ENCODE measurements around the gene COIL.
"Not testable (repeated sequence)": the region's sequence is repeated elsewhere in the genome, so short reads cannot be mapped to it uniquely, and the experiment has no call there.

The COIL gene, protein sequence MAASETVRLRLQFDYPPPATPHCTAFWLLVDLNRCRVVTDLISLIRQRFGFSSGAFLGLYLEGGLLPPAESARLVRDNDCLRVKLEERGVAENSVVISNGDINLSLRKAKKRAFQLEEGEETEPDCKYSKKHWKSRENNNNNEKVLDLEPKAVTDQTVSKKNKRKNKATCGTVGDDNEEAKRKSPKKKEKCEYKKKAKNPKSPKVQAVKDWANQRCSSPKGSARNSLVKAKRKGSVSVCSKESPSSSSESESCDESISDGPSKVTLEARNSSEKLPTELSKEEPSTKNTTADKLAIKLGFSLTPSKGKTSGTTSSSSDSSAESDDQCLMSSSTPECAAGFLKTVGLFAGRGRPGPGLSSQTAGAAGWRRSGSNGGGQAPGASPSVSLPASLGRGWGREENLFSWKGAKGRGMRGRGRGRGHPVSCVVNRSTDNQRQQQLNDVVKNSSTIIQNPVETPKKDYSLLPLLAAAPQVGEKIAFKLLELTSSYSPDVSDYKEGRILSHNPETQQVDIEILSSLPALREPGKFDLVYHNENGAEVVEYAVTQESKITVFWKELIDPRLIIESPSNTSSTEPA

GRCh38 chr17:56960596-56961538 is at the start of gene COIL:
TSS of gene COIL (minus strand) at chr17:56961050. CDS start at chr17:56961019, 31 bp downstream.
- DNase-seq (ENCODE audit: low read depth) = peak; percentile 91

DNA sequence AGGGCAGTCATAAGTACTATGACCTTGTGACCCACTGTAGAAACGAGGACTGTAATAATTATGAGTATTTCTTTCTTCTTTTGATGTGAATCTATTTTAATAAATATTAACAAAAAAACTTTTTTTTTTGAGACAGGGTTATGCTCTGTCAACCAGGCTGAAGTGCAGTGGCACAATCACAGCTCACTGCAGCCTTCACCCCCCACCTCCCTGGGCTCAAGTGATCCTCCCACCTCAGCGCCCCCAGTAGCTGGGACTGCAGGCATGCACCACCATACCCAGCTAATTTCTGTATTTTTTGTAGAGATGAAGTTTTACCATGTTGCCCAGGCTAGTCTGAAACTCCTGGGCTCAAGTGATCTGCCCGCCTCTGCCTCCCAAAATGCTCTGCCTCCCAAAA is 49.6 kb upstream of the COIL start:
- DNase-seq (ENCODE audit: low read depth) = no peak

- DNase-seq (ENCODE audit: low read depth) = peak; percentile 27
These were observed 49.0 kb upstream of the COIL start for GRCh38 chr17:57009737-57010445.

- DNase-seq (ENCODE audit: low read depth) = no peak
These were observed 48.1 kb upstream of the COIL start for GRCh38 chr17:57008958-57009357.

- DNase-seq (ENCODE audit: low read depth) = no peak
These were observed 45.2 kb upstream of the COIL start for GRCh38 chr17:57006040-57006439.

DNA sequence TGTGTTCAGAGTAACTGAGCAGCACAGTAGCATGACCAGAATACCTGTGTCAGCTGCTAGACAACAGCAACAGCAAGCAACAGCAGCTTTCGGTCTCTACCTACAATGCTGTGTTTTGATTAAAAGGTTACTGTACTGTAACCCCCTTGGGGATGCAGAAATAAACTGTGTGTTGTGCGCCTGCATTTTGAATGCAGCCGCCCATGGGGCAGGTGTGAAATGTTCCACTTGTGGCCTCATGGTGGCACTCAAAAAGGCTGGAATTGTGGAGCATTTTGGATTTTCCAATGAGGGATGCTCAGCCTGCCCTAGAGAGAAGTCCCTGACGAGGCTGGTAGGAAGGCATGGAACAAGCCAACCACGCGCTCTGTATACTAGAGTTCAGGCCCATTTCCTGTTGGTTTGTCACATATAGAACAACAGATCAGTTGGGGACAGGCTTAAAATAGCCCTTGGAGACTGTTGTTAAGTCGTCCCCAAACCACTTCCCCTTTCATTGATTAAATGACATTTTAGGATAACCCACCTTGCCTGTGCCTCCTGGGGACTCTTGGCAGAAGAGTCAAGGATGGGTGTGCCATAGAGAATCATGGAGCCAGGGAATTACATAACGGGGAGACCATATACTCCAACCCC is 44.2 kb upstream of the COIL start:
- DNase-seq (ENCODE audit: low read depth) = no peak

GRCh38 chr17:57002904-57003303 is 42.1 kb upstream of the COIL start:
- no peak for DNase-seq (ENCODE audit: low read depth)

- DNase-seq (ENCODE audit: low read depth) = no peak
These were observed 40.7 kb upstream of the COIL start for GRCh38 chr17:57001541-57001940.

DNA sequence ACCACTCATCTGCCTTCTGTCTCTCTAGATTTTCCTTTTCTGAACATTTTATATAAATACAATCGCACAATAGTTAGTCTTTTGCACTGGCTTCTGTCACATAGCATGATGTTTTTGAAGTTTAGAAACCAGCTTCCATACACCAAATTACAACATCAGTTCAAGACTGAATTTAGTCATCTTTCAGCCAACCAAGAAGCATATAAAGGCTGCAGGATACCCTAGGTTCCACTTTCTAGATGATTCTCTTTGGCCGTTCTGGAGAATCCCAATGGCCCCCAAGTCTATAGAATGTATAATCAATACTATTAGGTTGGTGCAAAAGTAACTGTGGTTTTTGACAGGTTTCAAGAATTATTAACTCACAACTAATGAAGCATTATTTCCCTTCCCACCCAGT is 36.5 kb upstream of the COIL start:
- DNase-seq (ENCODE audit: low read depth) = no peak

DNA sequence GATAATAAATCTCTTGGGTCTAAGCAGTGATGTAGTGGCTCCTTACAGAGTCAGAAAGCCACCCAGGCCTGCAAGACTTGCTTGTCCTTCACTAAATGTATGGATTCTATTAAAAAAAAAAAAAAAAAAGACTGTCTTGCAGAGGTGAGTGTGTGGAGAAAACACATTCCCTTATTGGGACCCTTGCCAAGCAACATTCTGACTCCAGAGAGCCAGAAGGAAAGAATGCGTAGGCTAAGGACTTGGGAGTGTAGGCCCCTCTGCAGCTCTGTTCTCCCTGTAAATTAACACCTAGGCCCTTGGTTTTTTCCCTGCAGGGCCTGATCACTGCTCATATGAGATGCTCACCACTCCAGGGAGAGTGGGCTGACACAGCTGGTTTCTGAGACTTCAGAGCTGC is 34.9 kb upstream of the COIL start:
- DNase-seq (ENCODE audit: low read depth) = no peak

DNA sequence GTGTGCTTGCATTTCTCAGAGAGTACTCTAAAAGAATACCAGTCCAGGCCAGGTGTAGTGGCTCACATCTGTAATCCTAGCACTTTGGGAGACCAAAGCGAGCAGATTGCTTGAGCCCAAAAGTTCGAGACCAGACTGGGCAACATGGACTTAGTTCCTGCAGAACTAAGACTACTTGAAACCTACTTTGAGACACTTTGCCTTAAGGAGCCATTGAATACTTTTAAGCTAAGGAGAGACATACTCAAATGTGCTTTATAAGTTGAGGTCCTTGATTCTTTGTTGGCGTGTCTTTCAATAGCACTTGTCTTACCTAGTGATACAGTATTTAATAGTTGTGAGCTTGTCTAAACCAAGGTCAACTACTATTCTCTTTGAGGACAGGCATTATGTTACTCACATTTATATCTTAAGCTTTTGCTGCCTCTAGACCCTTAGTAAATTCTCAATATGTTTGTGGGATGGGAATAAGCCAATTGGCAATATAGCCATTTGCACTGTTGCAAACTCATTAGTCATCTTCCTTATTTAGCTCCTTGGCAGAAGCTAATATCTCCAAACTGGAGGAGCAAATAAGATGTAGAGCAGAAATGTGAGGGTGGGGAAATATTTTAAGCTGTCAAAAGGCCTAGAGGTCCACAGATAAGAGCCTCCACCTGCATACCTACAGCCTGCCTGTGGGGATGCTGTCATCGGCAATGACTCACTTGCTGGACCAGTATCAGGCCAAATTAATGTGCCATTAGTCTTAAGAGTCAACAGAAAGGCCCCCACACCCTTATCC is 33.4 kb upstream of the COIL start:
- DNase-seq (ENCODE audit: low read depth) = no peak

DNA sequence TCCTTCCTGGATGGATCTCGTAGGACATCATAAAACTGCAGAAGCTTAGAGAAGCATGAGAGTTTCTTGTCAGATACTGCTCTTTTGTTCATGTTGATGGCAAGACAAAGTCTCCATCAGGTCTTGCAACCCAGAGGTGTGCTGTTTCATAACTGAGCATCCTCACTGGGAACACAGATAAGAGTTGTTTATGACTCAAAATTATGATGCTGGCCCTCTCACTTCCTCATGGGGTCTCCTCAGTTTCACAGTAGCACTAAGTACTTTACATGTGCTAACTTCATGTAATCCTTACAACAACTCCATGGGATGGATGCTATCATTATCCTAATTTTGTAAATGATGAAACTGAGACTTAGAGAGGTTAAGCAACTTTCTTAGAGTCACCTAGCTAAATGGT is 31.5 kb upstream of the COIL start:
- no peak for DNase-seq (ENCODE audit: low read depth)

- no peak for DNase-seq (ENCODE audit: low read depth)
These were observed 28.2 kb upstream of the COIL start for GRCh38 chr17:56988901-56989572.

DNA sequence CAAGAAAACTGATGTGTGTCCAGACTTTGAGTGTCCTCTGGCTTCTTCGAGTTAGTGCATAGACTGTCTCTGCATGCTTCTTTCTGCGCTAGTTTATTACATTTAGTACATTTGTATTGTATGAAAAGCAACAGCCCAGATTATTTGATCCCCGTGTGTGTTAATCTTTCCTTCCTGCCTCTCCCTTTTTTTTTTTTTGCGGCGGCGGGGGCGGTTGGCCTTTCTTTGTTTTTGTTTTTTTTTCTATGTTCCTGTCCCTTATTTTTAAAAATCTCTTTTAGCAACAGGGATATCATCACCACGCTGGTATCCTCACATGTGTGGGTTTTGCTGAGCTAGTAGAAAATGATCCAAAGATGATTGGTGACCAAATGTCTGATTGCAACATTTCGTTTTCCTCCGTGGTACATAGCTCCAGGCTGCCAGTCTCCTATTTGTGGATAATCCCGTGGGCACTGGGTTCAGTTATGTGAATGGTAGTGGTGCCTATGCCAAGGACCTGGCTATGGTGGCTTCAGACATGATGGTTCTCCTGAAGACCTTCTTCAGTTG is 26.5 kb upstream of the COIL start:
- DNase-seq (ENCODE audit: low read depth) = no peak

- no peak for DNase-seq (ENCODE audit: low read depth)
These were observed 24.7 kb upstream of the COIL start for GRCh38 chr17:56985371-56986162.

GRCh38 chr17:56983366-56983765 is 22.5 kb upstream of the COIL start:
- no peak for DNase-seq (ENCODE audit: low read depth)

DNA sequence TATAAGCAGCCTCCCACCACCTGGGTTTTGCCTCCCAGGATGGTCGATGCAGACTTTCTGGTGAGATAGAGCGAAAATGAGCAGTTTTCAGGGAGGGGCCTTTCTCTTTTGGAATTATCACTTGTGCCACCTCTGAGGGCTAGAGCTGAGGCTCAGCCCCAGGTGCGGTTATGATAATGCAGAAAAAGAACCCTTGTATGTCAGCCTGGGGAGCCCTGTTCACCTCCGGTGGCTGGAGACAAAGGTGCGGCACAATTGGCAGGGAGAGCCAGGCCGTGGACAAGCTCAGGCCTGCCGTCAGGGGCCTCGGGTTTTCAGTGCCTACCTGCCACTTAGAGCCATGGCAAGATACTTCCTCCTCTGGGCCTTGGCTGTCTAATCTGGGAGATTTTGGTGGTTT is 21.5 kb upstream of the COIL start:
- no peak for DNase-seq (ENCODE audit: low read depth)

GRCh38 chr17:56980526-56980925 is 19.7 kb upstream of the COIL start:
- DNase-seq (ENCODE audit: low read depth) = not testable (repeated sequence)

DNA sequence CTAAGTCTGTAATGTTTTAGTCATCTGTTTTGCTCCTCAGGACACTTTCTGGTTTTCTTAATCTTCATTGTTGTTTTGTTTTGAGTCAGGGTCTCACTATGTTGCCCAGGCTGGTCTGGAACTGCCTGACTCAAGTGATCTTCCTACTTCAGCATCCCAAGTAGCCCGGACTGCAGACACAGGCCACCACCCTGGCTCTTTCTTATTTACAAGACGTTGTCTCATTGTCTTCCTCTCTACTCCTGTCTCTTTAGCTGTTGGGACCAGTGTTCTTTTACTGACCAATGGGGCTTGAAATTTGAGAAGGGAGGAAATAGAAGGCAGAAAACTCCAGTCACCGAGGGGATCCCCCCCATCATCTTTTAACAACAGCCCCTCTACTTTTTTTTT is 18.2 kb upstream of the COIL start:
- no peak for DNase-seq (ENCODE audit: low read depth)
